ENCODE results near the gene MDN1. TPM values are rescaled to one million over a fixed set of nuclear protein-coding genes. Genes with fewer than 3 reads are reported as not detected.

Gene MDN1
- total and polyA plus RNA-seq, 2 of the 4 experiments (the other 2 are of a cell fraction), result 7.7 to 26.7 TPM

DNA sequence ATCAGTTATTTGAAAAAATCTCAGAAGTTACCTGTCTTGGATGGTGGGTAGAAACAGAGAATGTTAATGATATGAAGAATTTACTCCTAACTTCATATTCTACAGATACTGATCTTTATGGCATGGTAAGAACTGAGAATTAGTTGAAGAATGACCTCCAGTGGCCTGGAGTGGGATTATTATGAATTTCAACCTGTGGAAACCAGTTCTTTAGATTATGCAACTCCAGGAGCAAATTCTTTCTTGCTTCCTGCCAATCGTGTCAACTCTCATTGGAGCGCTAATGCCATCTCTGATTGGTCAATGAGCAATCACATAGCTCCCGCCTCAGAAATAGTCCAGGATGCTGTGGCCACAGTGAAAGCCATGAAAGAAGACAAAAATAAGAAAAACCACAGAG lies 221.6 kb downstream of the MDN1 start:
- Histone ChIP-seq H2BK5ac (ENCODE audit: low read depth, low read length, poor library complexity, severe bottlenecking) (no peak overlapping the region), H3K27me3 (ENCODE audit: control insufficient read depth, insufficient read depth, low read length) (no peaks in the 10 kb centered on the region), H3K9me3 (ENCODE audit: control insufficient read depth, insufficient read depth, low read length) (no peaks in the 10 kb centered on the region), H3K36me3 (ENCODE audit: control insufficient read depth, insufficient read depth, low read length) (no peaks in the 10 kb centered on the region), H3K4me2 (ENCODE audit: low read depth, low read length) (no peak overlapping the region), H3K4me3 (ENCODE audit: insufficient read depth, low read depth, low read length) (no peak overlapping the region), H4K5ac (ENCODE audit: low read depth, low read length) (no peak overlapping the region), H3K4me1 (ENCODE audit: control insufficient read depth, insufficient read depth, low read length) (no peaks in the 10 kb centered on the region), H4K8ac (ENCODE audit: low read depth in 2 of 2, low read length in 2 of 2) (no peak overlapping the region), H2BK120ac (ENCODE audit: low read depth, low read length) (no peak overlapping the region), H3K9me1 (ENCODE audit: insufficient read depth, low read length) (no peaks in the 10 kb centered on the region), H3K14ac (replicated peaks; ENCODE audit: low read depth, low read length) (no peak overlapping the region), H2AK5ac (ENCODE audit: low read depth, low read length) (no peak overlapping the region), H2BK20ac (ENCODE audit: low read depth, low read length) (no peak overlapping the region), H4K20me1 (ENCODE audit: insufficient read depth, low read length) (no peaks in the 10 kb centered on the region), H3K23ac (ENCODE audit: low read depth, low read length) (no peak overlapping the region), H3K9ac (ENCODE audit: low read depth, low read length) (no peak overlapping the region), H2AK9ac (replicated peaks; ENCODE audit: low read depth, low read length, poor library complexity) (no peak overlapping the region), H3K27ac (ENCODE audit: insufficient read depth, low read length) (no peak overlapping the region), H3K56ac (ENCODE audit: extremely low read depth, insufficient read depth, low read length) (no peak overlapping the region), H3K4ac (ENCODE audit: low read depth, low read length) (no peak overlapping the region), H2BK15ac (ENCODE audit: low read depth, low read length) (no peak overlapping the region), H3K79me1 (ENCODE audit: low read depth in 1 of 2, low read length in 2 of 2) (no peaks in the 10 kb centered on the region), H3K18ac (ENCODE audit: low read depth, low read length) (no peak overlapping the region), H4K91ac (ENCODE audit: insufficient read depth, low read depth, low read length) (no peak overlapping the region), H2AFZ (replicated peaks; ENCODE audit: low read length, poor library complexity) (no peak overlapping the region)
- DNase-seq (no peak), ATAC-seq (ENCODE audit: low read depth) (no peak)
- CTCF ChIA-PET, result no interaction called here
- in situ Hi-C loops (cut with MboI; ENCODE audit: low sequenced_read_pairs) (no loop called here), dilution Hi-C loops (cut with HindIII; ENCODE audit: low sequenced_read_pairs, unreplicated experiment) (no loop called here), intact Hi-C loops (cut with micrococcal nuclease) (no loop called here)
- BruUV-seq (replicated peaks), result no TSS peak
- no CpG with 5 or more reads among the region's 3 CpGs for WGBS, 2 experiments (ENCODE audit: extremely low coverage in 2 of 2, insufficient read length in 1 of 2)
- TF ChIP-seq CEBPB (IDR thresholded peaks at IDR 0.05; ENCODE audit: low read depth, low read length), result peak; percentile 24; the same call in 1 of the 2 replicates
- no peak for TF ChIP-seq MAZ (IDR thresholded peaks at IDR 0.05; ENCODE audit: borderline replicate concordance, low read depth, low read length)
- TF ChIP-seq FOS (IDR thresholded peaks at IDR 0.05; ENCODE audit: low read depth, low read length), result no peak
- TF ChIP-seq MXI1 (IDR thresholded peaks at IDR 0.05; ENCODE audit: borderline replicate concordance, low read depth, low read length), result no peak
- POLR2A ChIA-PET (ENCODE audit: unreplicated experiment), result no interaction called here
